Left renal cortex interstitium (tissue), 4 donors: ENCODE data around the gene GAS6. TPM values are rescaled to one million over a fixed set of nuclear protein-coding genes. Genes with fewer than 3 reads are reported as not detected.

ENCODE experiments used
- DNase-seq, 4 donors: peaks; one replicate each; pipeline ENCODE4 v3.0.0-alpha.2; 2013; ENCODE audit warnings: low read depth in 4 of 4, low spot score in 2 of 4, missing footprints in 1 of 4
- polyA plus RNA-seq, 4 donors: library from polyadenylated mRNA; unstranded; fragments of 120-200 nt; gene quantifications; one replicate each; pipeline ENCODE4 v1.2.1, GENCODE V29; 2013; ENCODE audit not compliant: insufficient read length in 4 of 4

Gene GAS6
- polyA plus RNA-seq, 4 donors: 24.6 to 38.4 (median 31.0) TPM

- DNase-seq: no peak
Observed at GRCh38 chr13:113888701-113889330, 24.9 kb upstream of the GAS6 start.

- no peak for DNase-seq
Observed at GRCh38 chr13:113887700-113888201, 23.9 kb upstream of the GAS6 start.

GRCh38 chr13:113886561-113887112, 22.8 kb upstream of the GAS6 start:
- no peak for DNase-seq

GRCh38 chr13:113884821-113885220, 20.9 kb upstream of the GAS6 start:
- no peak for DNase-seq

- no peak for DNase-seq
Observed at GRCh38 chr13:113883921-113884804, 20.3 kb upstream of the GAS6 start.

- no peak for DNase-seq
Observed at GRCh38 chr13:113883314-113883811, 19.5 kb upstream of the GAS6 start.

GRCh38 chr13:113882716-113883115, 18.8 kb upstream of the GAS6 start:
- no peak for DNase-seq

- DNase-seq: no peak
Observed at GRCh38 chr13:113882267-113882630, 18.4 kb upstream of the GAS6 start.

- no peak for DNase-seq
Observed at GRCh38 chr13:113881614-113882266, 17.9 kb upstream of the GAS6 start.

GRCh38 chr13:113880651-113881611, 17.1 kb upstream of the GAS6 start:
- no peak for DNase-seq

GRCh38 chr13:113879494-113880360, 15.9 kb upstream of the GAS6 start:
- DNase-seq: no peak

- DNase-seq: no peak
Observed at GRCh38 chr13:113879017-113879416, 15.1 kb upstream of the GAS6 start.

- DNase-seq: no peak
Observed at GRCh38 chr13:113877149-113877990, 13.5 kb upstream of the GAS6 start.

GRCh38 chr13:113876346-113877148, 12.7 kb upstream of the GAS6 start:
- DNase-seq: no peak

GRCh38 chr13:113875837-113876281, 12.0 kb upstream of the GAS6 start:
- DNase-seq: no peak

- DNase-seq: no peak
Observed at GRCh38 chr13:113875429-113875815, 11.5 kb upstream of the GAS6 start.
